HCT116 (cell line): Measurements from ENCODE around the gene LONRF3.

Source experiments
- POLR2A ChIP-seq: IDR thresholded peaks from 2 replicates; pipeline ENCODE4 v1.7.0; 2011; ENCODE audit warnings: borderline replicate concordance; ENCODE audit not compliant: insufficient read depth, insufficient read length; ENCODE audit errors: extremely low read depth
- RAD21 ChIP-seq: IDR thresholded peaks from 2 replicates; pipeline ENCODE4 v1.6.1; 2012; ENCODE audit warnings: low read depth, mild to moderate bottlenecking
- SP1 ChIP-seq: IDR thresholded peaks from 2 replicates; pipeline ENCODE4 v1.6.1; 2012; ENCODE audit warnings: low read depth
- YY1 ChIP-seq: IDR thresholded peaks from 2 replicates; pipeline ENCODE4 v1.6.1; 2011; ENCODE audit warnings: low read length, low read depth, moderate library complexity, mild to moderate bottlenecking; ENCODE audit not compliant: insufficient replicate concordance; ENCODE audit errors: extremely low read depth
- TF ChIP-seq, protein P1 (sequence below), 3 experiments: fragments of 200-600 bp in 1 of 3; sonication (generic) in 1 of 3; IDR thresholded peaks in 2 of 3; conservative IDR thresholded peaks in 1 of 3; 2 replicates each; pipeline ENCODE4 v1.5.1; 2012 to 2017; ENCODE audit warnings: low read depth in 2 of 3, low read length in 2 of 3, antibody characterized with exemption in 1 of 3, borderline replicate concordance in 1 of 3, control low read depth in 1 of 3, mild to moderate bottlenecking in 1 of 3, mixed read lengths in 1 of 3, mixed run types in 1 of 3, moderate library complexity in 1 of 3; ENCODE audit not compliant: insufficient read depth in 1 of 3

DNA sequence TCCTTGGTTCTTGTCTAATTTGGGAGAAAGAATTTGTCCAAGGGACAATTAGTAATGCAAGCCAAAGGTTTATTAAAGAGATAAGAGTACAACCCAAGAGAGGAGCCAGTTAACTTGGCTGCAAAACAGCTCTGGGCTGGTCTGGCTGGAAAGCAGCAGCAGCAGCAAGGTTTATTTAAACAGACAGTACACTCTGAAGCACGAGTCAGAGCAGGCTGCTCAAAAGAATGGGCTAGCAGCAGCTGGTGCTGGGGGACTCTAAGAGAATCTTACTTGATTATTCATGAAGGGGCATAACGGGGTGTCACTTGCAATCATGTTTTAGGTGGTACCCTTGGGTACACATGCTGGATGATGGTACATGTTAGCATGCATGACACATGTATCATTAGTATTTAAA lies 81.3 kb downstream of the LONRF3 start:
- TF ChIP-seq, protein P1, sequence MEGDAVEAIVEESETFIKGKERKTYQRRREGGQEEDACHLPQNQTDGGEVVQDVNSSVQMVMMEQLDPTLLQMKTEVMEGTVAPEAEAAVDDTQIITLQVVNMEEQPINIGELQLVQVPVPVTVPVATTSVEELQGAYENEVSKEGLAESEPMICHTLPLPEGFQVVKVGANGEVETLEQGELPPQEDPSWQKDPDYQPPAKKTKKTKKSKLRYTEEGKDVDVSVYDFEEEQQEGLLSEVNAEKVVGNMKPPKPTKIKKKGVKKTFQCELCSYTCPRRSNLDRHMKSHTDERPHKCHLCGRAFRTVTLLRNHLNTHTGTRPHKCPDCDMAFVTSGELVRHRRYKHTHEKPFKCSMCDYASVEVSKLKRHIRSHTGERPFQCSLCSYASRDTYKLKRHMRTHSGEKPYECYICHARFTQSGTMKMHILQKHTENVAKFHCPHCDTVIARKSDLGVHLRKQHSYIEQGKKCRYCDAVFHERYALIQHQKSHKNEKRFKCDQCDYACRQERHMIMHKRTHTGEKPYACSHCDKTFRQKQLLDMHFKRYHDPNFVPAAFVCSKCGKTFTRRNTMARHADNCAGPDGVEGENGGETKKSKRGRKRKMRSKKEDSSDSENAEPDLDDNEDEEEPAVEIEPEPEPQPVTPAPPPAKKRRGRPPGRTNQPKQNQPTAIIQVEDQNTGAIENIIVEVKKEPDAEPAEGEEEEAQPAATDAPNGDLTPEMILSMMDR (IDR thresholded peaks at IDR 0.05 in 2 of 3, conservative IDR thresholded peaks at IDR 0.05 in 1 of 3; ENCODE audit: borderline replicate concordance in 1 of 3, insufficient read depth in 1 of 3, low read depth in 2 of 3, low read length in 2 of 3): no peak
- TF ChIP-seq SP1 (no peak), POLR2A (no peak), YY1 (no peak), RAD21 (no peak)
